Stimulated activated CD4-positive, alpha-beta T cell treated with anti-CD3 and anti-CD28 coated beads, Interleukin-1b, Interleukin-23, amount 100 ng/mL, for 48 hours (primary cell): ENCODE data around the gene VPS37B.
"Not testable (repeated sequence)": the region's sequence is repeated elsewhere in the genome, so short reads cannot be mapped to it uniquely, and the experiment has no call there.

Experiments used
- DNase-seq: peaks from one replicate; pipeline ENCODE4 v3.0.0-alpha.2; 2020

The VPS37B gene

GRCh38 chr12:122880668-122881067 lies 15.3 kb downstream of the VPS37B start:
- DNase-seq, result no peak

DNA sequence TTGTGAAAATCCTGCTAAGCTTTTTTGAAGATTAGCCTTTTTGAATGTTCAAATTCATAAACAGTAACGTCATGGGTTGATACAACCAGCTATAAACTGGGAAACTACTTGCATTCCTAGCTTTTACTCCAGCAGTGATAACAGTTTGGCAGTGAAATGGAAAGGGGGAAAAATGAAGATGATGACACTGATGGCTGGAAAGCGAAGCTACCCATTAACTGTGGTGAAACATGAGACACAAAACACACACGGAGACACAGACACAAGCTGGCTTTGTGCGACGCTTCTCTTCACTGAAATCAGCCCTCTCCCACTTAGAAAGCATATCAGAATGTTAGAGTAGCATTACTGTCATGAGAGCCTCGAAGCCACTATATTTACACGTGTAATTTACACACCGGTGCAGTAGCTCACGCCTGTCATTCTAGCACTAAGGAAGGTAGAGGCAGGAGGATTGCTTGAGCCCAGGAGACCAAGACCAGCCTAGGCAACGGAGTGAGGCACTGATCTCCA lies 15.7 kb downstream of the VPS37B start:
- DNase-seq, result no peak

- no peak for DNase-seq
These were observed 16.9 kb downstream of the VPS37B start for GRCh38 chr12:122878780-122879612.

DNA sequence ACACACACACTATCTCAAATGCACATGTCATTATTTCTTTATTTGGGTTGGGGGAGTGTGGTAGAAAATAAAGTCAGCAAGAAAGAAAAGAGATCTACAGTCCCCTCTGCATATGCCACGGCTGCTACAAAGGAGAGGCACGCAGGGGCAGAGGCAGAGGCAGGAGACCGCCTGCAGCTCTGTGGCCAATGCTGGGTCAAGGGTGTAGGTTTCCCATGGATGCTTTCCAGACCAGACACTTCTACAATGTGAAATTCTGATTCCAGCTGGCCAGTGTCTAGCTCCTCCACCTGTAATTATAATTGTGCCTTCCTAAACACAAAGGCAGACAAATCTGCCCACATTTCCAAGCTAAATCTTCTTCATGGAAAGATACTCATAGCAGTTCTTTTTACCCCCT lies 19.2 kb downstream of the VPS37B start:
- no peak for DNase-seq

GRCh38 chr12:122876281-122876680 lies 19.6 kb downstream of the VPS37B start:
- DNase-seq, result not testable (repeated sequence)

DNA sequence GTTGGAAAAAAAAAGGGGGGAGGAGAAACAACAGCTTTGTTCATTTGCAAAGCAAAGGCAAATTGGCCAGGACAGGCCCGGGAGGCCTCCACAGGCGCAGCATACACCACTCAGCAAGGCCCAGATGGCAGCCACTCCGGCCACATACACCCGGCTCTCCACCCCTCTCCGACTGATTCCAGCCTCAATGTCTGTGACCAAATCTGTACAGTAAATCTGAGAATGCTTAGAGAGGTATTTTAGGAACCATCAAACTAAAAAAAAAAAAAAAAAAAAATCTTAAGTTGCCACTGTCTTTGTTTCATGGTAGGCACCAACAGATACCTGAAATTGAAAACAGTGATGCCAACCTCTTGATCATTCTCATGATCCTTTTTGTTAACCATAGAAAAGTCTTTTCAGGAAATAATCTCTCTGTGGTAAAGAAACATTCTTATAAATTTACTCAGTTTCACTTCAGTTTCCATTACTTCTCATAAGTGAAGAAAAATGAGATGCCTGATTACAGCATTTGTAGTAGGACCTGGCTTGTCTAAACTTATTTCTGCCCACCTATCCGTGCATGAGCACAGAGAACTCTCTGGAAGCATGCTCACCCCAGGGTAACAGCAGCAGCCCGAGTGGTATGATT lies 20.2 kb downstream of the VPS37B start:
- DNase-seq, result no peak

- peak; percentile 48 for DNase-seq
These were observed 21.8 kb downstream of the VPS37B start for GRCh38 chr12:122874081-122874480.

- no peak for DNase-seq
These were observed 22.4 kb downstream of the VPS37B start for GRCh38 chr12:122873540-122873939.

- DNase-seq, result no peak
These were observed 23.0 kb downstream of the VPS37B start for GRCh38 chr12:122872815-122873361.

GRCh38 chr12:122871851-122872780 lies 23.8 kb downstream of the VPS37B start:
- peak; percentile 56 for DNase-seq

DNA sequence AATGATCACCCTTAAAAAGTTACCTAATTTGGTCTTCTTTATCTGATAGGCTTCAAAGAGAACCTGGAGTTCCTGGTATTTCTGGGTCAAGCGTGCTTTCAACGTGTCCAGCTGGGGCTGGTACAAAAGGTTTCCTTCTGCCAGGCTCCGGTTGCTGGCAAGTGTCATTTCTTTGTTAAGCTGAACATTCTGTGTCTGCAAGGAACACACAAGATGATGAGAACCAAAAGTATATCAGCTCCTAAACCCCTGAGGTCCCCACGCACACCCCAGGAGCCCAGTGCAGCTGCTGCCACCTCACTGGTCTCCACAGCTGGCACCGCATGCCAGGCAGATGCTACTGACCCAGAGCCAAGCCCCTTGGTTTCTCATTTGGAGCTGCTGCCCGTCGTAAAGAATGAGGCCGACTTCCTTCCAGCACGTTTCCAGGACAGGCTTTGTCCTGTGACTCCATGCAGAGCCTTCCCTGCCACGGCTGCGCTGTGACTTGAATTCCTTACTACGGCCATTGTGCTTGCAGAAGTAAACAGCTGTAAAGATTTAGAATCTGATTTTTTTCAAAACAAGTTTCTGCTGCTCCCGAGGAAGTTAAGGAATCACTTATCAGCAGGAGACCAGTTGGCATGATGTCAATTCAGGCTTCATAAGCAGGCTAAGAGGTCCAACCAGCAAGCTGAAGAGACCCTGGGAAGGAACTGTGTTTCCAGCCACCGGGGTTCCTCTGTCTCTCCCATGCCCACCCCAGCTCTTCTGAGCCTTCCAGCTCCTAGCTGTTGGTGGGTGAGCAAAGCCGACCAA lies 24.9 kb downstream of the VPS37B start:
- no peak for DNase-seq

DNA sequence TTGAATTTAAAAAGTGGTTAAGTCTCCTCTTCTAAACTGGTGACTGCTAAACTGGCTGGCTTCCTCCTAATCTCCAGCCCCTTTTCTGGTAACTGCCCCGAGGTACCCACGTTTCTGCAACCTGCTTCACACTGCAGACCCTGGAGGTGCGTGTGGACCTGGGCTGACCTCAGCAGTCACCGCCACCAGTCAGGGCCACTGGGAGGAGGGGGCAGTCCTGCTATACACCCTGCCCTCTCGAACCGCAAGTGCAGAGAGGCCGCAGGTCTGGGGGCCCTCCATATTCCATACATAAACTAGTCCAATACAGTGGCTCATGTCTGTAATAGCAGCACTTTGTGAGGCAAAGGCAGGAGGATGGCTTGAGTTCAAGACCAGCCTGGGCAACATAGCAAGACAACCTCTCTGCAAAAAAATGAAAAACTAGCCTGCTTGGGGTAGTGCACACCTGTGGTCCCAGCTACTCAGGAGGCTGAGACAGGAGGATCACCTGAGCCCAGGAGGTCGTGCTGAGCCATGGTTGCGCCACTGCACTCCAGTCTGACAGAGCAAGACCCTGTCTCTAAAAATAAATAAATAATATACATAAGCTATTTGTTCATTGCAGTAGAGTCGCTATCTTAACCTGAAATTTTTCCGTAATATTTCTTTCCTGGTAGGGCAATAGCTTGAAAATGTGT lies 25.6 kb downstream of the VPS37B start:
- DNase-seq, result no peak

GRCh38 chr12:122869207-122869973 lies 26.5 kb downstream of the VPS37B start:
- DNase-seq, result no peak

DNA sequence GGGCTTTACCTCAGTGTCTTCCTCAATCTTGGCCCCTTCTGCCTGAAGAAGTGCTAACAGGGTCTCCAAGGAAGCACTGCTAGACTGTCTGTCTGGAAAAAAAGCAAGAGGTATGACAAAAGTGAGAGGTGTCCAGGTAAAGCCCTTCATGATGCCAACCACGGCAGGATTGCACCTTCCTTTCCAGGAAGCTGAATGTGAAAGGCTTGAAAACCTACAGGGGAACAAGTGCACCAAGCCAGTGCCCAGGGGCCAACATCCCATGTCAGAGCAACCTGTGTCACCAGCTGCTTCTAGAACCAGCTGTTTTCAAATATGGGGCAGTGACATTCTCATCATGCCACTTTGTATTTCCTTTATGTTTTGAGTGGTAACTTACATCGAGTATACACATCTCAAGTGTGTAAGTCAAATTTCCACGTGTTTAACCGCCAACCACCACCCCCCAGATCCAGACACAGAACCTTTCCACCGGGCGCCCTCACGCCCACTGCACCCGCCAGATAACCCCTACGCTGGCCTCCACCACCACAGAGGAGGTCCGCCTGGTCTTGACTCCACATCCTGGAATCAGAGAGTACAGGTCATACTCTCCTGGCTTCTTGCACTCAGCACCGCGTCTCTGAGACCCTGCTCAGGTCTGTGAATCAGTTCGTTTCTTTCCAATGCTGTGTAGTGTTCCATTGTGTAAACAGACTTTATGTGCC lies 27.3 kb downstream of the VPS37B start:
- DNase-seq, result no peak

DNA sequence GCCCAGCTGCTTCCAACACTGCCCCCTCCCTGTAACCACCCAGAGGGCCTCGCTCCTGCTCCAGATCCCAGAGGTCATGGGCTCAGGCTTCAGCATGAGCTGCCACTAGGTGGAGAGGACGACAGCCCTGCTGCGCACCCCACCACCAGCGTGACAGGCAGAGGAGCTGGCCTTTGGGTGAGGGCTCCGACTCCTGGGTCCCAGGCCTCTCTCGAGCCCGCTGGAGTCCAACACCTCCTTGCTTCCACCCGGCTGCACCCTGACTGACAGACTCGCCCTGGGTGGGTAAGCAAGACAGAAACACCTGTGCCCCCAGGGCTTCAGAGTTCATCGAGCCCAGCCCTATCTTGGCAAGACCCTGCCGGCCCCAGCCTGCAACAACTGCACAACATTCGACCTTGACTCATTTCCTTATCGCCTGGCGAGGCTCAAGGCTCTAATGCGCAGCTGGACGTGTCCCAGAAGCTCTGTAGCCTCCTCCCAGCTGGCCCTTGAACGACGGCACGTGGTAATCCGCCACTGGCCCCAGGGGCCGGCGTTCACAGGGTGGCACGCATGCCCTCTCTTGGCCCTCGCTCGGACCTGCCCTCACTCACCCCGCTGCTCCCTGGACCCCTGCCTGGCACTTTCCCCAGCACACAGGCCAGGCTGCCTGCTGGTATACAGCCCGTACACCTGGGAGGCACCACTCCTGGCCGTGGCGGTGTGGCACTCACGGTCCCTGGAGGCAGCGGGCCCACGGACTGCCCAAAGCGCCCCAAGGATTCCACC lies 28.0 kb downstream of the VPS37B start:
- no peak for DNase-seq

GRCh38 chr12:122866950-122867607 lies 28.8 kb downstream of the VPS37B start:
- DNase-seq, result no peak

DNA sequence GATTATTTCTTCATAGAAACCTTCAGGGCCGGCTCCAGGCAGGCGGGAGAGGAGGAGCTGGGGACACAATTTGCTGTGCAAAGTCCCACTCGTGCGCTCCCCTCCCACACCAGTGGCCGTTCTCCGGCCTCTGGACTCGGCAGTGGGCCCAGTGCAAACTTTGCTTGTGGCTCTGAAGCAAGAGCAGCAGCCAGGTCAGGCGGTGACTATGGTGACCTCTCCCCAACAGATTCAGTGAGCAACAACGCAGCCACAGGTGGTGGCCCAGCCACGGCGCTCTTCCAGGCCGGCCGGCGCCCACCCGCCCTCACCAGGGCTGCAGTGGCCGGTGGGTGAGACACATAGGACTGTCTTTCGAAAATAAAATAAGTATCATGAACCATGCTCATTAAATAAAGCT lies 29.5 kb downstream of the VPS37B start:
- DNase-seq, result no peak
